ENCODE measurements around the gene ITGAL. TPM values are rescaled to one million over a fixed set of nuclear protein-coding genes. Genes with fewer than 3 reads are reported as not detected.

The ITGAL gene
- total RNA-seq, 2 donors from 2014 or later = not detected

GRCh38 chr16:30429678-30430427 is 42.7 kb upstream of the ITGAL start, which contains the start of gene DCTPP1:
TSS of gene DCTPP1 (minus strand) at chr16:30430030. CDS start at chr16:30429980, 50 bp downstream.
- TF ChIP-seq CTCF (conservative IDR thresholded peaks at IDR 0.05) = peak; percentile 93
- peak; percentile 97 for DNase-seq
- H3K9ac ChIP-seq (ENCODE audit: extremely low read depth, low read length, poor library complexity, severe bottlenecking) = peak within 1 kb of the TSS; percentile 31
- Mint-ChIP-seq H3K27ac (no peak within 1 kb of the TSS), H3K9me3 (no peaks in the 10 kb centered on the region), H3K36me3 (ENCODE audit: low read depth) (peaks cover 29% of the 10 kb centered on the region), H3K4me1 (peaks cover 8% of the 10 kb centered on the region), H3K4me3 (no peak within 1 kb of the TSS), H3K27me3 (ENCODE audit: insufficient read depth) (peaks cover 29% of the 10 kb centered on the region)
- 0 to 1% methylated on average over 13 to 49 of the region's 49 CpGs for WGBS, 2 experiments (ENCODE audit: insufficient coverage in 1 of 2, insufficient read length in 1 of 2)
- peaks cover 20% of the 10 kb centered on the region for H3K36me3 ChIP-seq (ENCODE audit: control insufficient read depth, insufficient read depth, low read length)
- H3K27me3 ChIP-seq (ENCODE audit: control insufficient read depth, insufficient read depth, low read length, poor library complexity, severe bottlenecking) = no peaks in the 10 kb centered on the region
- H3K4me1 ChIP-seq (ENCODE audit: control insufficient read depth, insufficient read depth, low read length) = no peaks in the 10 kb centered on the region
- H3K4me3 ChIP-seq (ENCODE audit: low read length) = peak within 1 kb of the TSS; percentile 91
- H3K27ac ChIP-seq (ENCODE audit: low read depth, low read length) = no peak within 1 kb of the TSS
- no peaks in the 10 kb centered on the region for H3K9me3 ChIP-seq (ENCODE audit: control insufficient read depth, low read length)

GRCh38 chr16:30430428-30430970 is 42.0 kb upstream of the ITGAL start:
- H3K9ac ChIP-seq (ENCODE audit: extremely low read depth, low read length, poor library complexity, severe bottlenecking) = no peak overlapping the region
- H3K4me3 ChIP-seq (ENCODE audit: low read length) = no peak overlapping the region
- 56 to 66% methylated on average over 19 of the region's 19 CpGs for WGBS, 2 experiments (ENCODE audit: insufficient coverage in 1 of 2, insufficient read length in 1 of 2)
- H3K27me3 Mint-ChIP-seq (ENCODE audit: insufficient read depth) = peaks cover 32% of the 10 kb centered on the region
- H3K36me3 Mint-ChIP-seq (ENCODE audit: low read depth) = peaks cover 28% of the 10 kb centered on the region
- no peaks in the 10 kb centered on the region for H3K27me3 ChIP-seq (ENCODE audit: control insufficient read depth, insufficient read depth, low read length, poor library complexity, severe bottlenecking)
- H3K27ac ChIP-seq (ENCODE audit: low read depth, low read length) = no peak overlapping the region
- no peaks in the 10 kb centered on the region for H3K9me3 ChIP-seq (ENCODE audit: control insufficient read depth, low read length)
- H3K36me3 ChIP-seq (ENCODE audit: control insufficient read depth, insufficient read depth, low read length) = peaks cover 17% of the 10 kb centered on the region
- TF ChIP-seq CTCF (conservative IDR thresholded peaks at IDR 0.05) = peak; percentile 61
- H3K27ac Mint-ChIP-seq = no peak overlapping the region
- peaks cover 8% of the 10 kb centered on the region for H3K4me1 Mint-ChIP-seq
- H3K4me1 ChIP-seq (ENCODE audit: control insufficient read depth, insufficient read depth, low read length) = no peaks in the 10 kb centered on the region
- DNase-seq = no peak
- H3K4me3 Mint-ChIP-seq = no peak overlapping the region
- H3K9me3 Mint-ChIP-seq = no peaks in the 10 kb centered on the region

DNA sequence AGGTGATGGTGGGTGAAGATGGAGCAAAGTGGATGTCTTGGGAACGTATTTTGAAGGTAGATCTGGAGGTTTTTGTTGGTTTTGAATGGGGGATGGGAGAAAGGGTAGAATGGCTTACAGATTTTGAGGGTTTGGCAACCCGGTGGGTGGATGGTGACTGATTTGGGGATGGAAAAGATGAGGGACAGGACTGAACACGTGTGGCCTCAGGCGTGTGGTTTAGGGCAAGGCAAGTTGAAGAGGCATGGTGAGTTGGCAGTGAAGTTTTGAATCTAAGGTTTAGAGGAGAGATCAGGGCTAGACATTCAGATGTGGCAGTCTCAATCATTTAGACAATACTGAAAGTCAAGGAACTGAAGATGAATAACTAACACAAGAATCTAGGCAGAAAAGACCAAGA is 37.7 kb upstream of the ITGAL start:
- H3K27ac ChIP-seq (ENCODE audit: low read depth, low read length) = no peak overlapping the region
- no peak for DNase-seq
- no peaks in the 10 kb centered on the region for H3K4me1 ChIP-seq (ENCODE audit: control insufficient read depth, insufficient read depth, low read length)
- H3K4me1 Mint-ChIP-seq = peaks cover 3% of the 10 kb centered on the region
- WGBS, 2 experiments (ENCODE audit: insufficient coverage in 1 of 2, insufficient read length in 1 of 2) = 74 to 81% methylated on average over 4 of the region's 4 CpGs
- H3K36me3 Mint-ChIP-seq (ENCODE audit: low read depth) = no peaks in the 10 kb centered on the region
- H3K27me3 Mint-ChIP-seq (ENCODE audit: insufficient read depth) = peaks cover 42% of the 10 kb centered on the region
- no peak for TF ChIP-seq CTCF (conservative IDR thresholded peaks at IDR 0.05)
- no peak overlapping the region for H3K4me3 Mint-ChIP-seq
- no peak overlapping the region for H3K4me3 ChIP-seq (ENCODE audit: low read length)
- H3K9ac ChIP-seq (ENCODE audit: extremely low read depth, low read length, poor library complexity, severe bottlenecking) = no peak overlapping the region
- no peaks in the 10 kb centered on the region for H3K27me3 ChIP-seq (ENCODE audit: control insufficient read depth, insufficient read depth, low read length, poor library complexity, severe bottlenecking)
- no peaks in the 10 kb centered on the region for H3K36me3 ChIP-seq (ENCODE audit: control insufficient read depth, insufficient read depth, low read length)
- no peak overlapping the region for H3K27ac Mint-ChIP-seq
- no peaks in the 10 kb centered on the region for H3K9me3 ChIP-seq (ENCODE audit: control insufficient read depth, low read length)
- H3K9me3 Mint-ChIP-seq = peaks cover 3% of the 10 kb centered on the region
